GM19240 (cell line): ENCODE data around the gene BPIFB2.

Experiments used
- DNase-seq: peaks from one replicate; pipeline ENCODE4 v3.0.0; 2011; ENCODE audit warnings: low spot score; ENCODE audit not compliant: insufficient read length

BPIFB2 gene

DNA sequence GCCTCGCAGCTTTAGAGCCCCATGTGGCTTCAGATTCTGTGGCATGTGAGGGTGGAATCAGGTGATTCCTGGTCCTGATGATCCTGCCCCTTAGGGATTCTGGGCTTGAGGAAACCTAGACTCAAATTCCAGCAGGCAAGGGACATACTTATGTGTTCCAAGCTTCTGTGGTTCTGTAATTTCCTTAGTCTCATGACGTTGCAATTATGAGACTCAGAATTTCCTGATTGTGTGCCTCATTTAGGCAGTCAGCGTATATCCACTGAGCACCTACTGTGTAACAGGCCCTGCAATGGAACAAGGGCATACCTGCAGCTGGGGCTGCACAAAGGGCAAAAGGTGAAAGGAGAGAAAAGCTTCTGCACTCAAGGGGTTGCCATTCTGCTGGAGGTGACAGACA is 60.3 kb downstream of the BPIFB2 start:
- DNase-seq: no peak

DNA sequence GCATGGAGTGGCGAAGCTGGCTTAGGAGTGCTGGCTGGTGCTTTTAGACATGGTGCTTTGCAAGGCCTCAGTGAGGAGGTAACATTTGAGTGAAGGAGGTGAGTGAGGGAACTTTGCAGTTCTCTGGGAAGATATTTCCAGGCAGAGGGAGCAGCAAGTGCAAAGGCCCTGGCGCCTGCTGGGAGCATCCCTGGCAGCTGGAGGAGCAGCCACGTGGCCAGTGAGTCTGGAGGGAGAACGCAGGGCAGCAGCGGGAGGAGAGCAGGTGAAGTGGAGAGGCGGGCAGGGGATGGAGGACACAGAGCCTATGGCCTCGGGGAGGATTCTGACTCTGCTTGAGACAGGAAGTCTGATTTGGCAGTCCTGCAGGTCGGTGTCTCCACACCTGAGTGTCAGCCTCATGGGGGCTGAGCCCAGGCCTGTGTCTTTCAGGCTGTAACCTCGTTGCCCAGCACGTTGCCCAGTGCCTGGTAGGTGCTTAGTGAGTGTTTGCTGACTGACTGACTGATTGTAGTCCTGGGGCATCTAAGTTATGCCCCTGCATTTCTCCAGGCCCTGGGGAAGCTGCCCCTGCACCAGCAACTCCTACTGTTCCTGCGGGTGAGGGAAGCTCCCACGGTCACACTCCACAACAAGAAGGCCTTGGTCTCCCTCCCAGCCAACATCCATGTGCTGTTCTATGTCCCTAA is 60.9 kb downstream of the BPIFB2 start:
- DNase-seq: no peak

DNA sequence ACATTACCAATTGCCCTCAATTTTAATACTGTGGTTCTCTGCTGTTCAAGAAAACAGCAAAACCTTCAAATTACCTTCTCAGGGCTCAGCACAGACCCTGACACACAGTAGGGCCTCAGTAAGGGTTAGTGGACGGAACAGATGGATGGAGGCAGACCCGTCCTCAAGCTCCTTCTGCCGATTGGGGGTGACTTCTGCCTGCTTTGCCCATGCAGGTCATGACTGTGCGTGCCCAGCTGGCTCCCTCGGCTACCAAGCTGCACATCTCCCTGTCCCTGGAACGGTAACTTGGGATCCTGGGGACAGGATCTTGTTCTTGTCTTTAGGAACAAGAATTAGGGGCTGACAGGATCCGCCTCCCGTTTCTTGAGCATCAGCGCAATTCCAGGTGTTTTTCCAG is 62.2 kb downstream of the BPIFB2 start:
- no peak for DNase-seq

DNA sequence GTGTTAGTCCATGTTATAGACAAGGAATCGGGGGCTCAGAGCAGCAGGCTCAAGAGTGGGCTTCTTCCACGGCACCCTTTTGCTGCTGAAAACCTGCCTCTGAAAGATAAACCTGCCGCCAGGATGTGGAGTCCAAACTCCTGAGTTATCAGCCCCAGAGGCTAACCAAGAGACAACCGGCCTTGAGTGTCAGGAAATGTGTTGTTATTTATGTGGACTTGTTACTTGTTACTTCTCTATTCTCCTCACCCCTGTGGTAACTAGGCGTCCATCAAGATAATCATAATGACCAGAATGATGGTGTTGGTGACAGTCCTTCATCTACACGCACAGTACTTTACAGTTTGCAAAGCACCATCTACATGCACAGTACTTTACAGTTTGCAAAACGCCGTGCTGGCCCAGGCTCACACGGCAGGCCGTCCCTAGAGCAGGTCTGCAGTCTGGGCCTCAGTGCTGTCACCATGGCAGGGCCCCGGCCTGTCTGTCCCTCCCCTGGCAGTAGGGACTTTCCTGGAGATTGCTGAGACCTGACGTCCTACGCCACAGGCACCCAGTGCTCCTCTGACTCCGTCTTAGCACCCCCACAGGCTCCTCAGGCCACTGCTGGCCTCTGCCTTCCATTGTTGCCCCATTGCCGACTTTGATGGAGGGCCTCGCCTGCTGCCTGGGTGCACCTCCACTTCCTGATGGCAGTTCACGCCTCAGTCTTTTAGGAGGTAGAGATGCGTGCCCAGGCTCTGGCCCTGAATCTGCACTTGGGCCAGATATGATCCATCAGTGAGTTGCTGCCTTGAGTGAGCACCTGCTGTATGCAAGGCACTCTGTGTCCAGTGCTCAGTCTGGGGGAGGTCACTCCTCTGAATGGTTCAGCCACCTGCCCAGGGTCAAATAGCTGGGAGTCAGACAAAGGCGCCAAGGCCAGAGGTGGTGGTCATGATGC is 62.9 kb downstream of the BPIFB2 start:
- DNase-seq: no peak

DNA sequence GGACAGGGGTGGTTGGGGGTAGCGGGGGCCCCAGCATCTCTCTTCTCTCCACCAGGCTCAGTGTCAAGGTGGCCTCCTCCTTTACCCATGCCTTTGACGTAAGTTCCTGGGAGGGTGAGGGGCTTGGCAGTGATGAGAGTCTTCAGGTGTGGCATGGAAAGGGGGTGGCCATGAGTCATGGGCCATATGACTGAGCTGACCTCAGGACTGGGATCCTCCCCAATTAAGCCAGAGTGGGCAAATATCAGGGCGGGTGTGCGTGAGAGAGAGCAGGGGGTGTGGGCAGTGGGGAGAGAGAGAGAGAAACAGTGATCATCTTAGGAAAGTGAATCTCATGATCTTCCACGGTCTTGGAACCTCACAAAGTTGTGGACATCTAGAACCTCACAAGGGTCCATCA is 63.7 kb downstream of the BPIFB2 start:
- DNase-seq: no peak

DNA sequence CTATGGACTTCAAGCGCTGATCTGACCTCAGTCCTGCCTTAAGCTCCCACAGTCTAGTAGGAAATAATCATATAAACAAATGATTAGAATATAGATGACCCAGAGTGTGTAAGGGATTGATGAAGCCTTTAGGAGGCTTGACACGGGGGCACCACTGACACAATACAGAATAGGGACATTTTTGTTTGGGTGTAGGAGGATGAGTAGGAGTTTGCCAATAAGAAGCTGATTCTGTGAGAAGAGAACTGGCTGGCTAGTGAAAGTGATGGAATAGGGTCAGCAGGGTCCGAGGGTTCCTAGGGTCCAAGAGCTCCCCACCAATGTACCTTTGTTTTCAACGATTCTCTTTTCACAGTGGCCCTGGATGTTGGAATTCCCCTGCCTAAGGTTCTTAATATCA is 64.9 kb downstream of the BPIFB2 start:
- DNase-seq: no peak

DNA sequence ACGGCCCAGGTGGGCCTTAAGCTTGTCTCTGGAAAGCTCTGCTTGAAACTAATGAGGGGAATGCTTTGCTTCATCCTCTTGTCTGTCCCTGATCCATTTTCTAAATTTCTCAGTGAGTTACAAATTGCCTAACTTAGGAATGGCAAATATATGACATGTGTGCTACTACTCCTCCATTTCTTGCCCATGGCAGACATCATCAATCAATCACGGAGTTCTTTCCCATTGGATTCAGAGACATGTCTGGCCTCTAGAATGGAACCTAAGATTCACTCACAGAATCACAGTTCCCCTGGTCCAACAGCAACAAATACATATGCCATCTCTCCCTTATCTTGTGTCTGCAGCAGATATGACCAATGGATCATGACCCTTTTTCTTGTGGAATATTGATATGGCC is 65.3 kb downstream of the BPIFB2 start:
- no peak for DNase-seq
